Neuronal stem cell (in vitro differentiated cells): ENCODE data around the gene ROS1.

ENCODE experiments used
- DNase-seq: peaks from one replicate; pipeline ENCODE4 v3.0.0-alpha.2; 2013; ENCODE audit warnings: low spot score
- H2AFZ ChIP-seq: one replicate; pipeline ENCODE4 v1.6.1; 2013; ENCODE audit warnings: mild to moderate bottlenecking, low read length, inconsistent platforms
- H2AK5ac ChIP-seq: 2 replicates; pipeline ENCODE4 v1.6.1; 2013; ENCODE audit warnings: low read depth, mild to moderate bottlenecking, inconsistent platforms, low read length, moderate library complexity, mixed read lengths
- H2BK120ac ChIP-seq: 2 replicates; pipeline ENCODE4 v1.6.1; 2013; ENCODE audit warnings: low read depth, mild to moderate bottlenecking, inconsistent platforms, low read length, moderate library complexity, mixed read lengths
- H2BK12ac ChIP-seq: one replicate; pipeline ENCODE4 v1.6.1; 2013; ENCODE audit warnings: low read length, inconsistent platforms
- H2BK15ac ChIP-seq: 2 replicates; pipeline ENCODE4 v1.6.1; 2013; ENCODE audit warnings: mild to moderate bottlenecking, low read length, inconsistent platforms, mixed read lengths
- H2BK5ac ChIP-seq: one replicate; pipeline ENCODE4 v1.6.1; 2013; ENCODE audit warnings: inconsistent platforms, mild to moderate bottlenecking, low read length, moderate library complexity
- H3K14ac ChIP-seq: one replicate; pipeline ENCODE4 v1.6.1; 2013; ENCODE audit warnings: low read length, inconsistent platforms
- H3K18ac ChIP-seq: 2 replicates; pipeline ENCODE4 v1.6.1; 2013; ENCODE audit warnings: low read length, inconsistent platforms
- H3K23ac ChIP-seq: 2 replicates; pipeline ENCODE4 v1.6.1; 2013; ENCODE audit warnings: low read depth, mild to moderate bottlenecking, mixed read lengths, low read length, inconsistent platforms; ENCODE audit not compliant: poor library complexity
- H3K27ac ChIP-seq: replicated peaks from 3 replicates; pipeline ENCODE4 v1.5.1; 2013; ENCODE audit warnings: low read length, inconsistent platforms
- H3K27me3 ChIP-seq, 3 experiments: 2 replicates each; pipeline ENCODE4 v1.6.1; 2013; ENCODE audit warnings: low read length in 3 of 3, mild to moderate bottlenecking in 2 of 3, inconsistent platforms in 1 of 3, low read depth in 1 of 3, mixed read lengths in 1 of 3, moderate library complexity in 1 of 3; ENCODE audit not compliant: control insufficient read depth in 3 of 3, insufficient read depth in 3 of 3
- H3K36me3 ChIP-seq, 2 donors: replicated peaks in 1 of 2; 2 replicates each; pipeline ENCODE4 v1.6.1; 2013; ENCODE audit warnings: low read length in 2 of 2; ENCODE audit not compliant: control insufficient read depth in 2 of 2, insufficient read depth in 2 of 2
- H3K4ac ChIP-seq: 2 replicates; pipeline ENCODE4 v1.6.1; 2013; ENCODE audit warnings: inconsistent platforms, mild to moderate bottlenecking, low read length, moderate library complexity
- H3K4me1 ChIP-seq, 2 donors: 1 replicate in 1 of 2; 2 replicates in 1 of 2; pipeline ENCODE4 v1.6.1; 2013; ENCODE audit warnings: low read length in 2 of 2, low read depth in 1 of 2; ENCODE audit not compliant: control insufficient read depth in 2 of 2, insufficient read depth in 1 of 2
- H3K4me2 ChIP-seq: one replicate; pipeline ENCODE4 v1.6.1; 2013; ENCODE audit warnings: mild to moderate bottlenecking, low read length, inconsistent platforms; ENCODE audit not compliant: insufficient read depth, poor library complexity, severe bottlenecking
- H3K4me3 ChIP-seq, 2 donors: 2 replicates each; pipeline ENCODE4 v1.5.1; 2013; ENCODE audit warnings: low read length in 2 of 2, mild to moderate bottlenecking in 2 of 2, inconsistent platforms in 1 of 2, moderate library complexity in 1 of 2
- H3K79me1 ChIP-seq: one replicate; pipeline ENCODE4 v1.6.1; 2013; ENCODE audit warnings: low read depth, mild to moderate bottlenecking, inconsistent platforms, low read length, moderate library complexity
- H3K9ac ChIP-seq: one replicate; pipeline ENCODE4 v1.6.1; 2013; ENCODE audit warnings: mild to moderate bottlenecking, low read depth, low read length, inconsistent platforms; ENCODE audit not compliant: poor library complexity
- H3K9me3 ChIP-seq, 2 donors: replicated peaks in 1 of 2; 2 replicates each; pipeline versions ENCODE3 to v1.6.1; 2013; ENCODE audit warnings: low read length in 2 of 2, mild to moderate bottlenecking in 2 of 2, inconsistent platforms in 1 of 2, low read depth in 1 of 2, mixed read lengths in 1 of 2, moderate library complexity in 1 of 2; ENCODE audit not compliant: control insufficient read depth in 2 of 2, insufficient read depth in 1 of 2
- H4K8ac ChIP-seq: one replicate; pipeline ENCODE4 v1.6.1; 2013; ENCODE audit warnings: low read depth, mild to moderate bottlenecking, inconsistent platforms, low read length, moderate library complexity
- H4K91ac ChIP-seq: one replicate; pipeline ENCODE4 v1.6.1; 2013; ENCODE audit warnings: low read length, low read depth, mild to moderate bottlenecking, inconsistent platforms; ENCODE audit not compliant: poor library complexity
- WGBS, 2 donors: extraction: QIAGEN DNeasy Blood & Tissue Kit; methylation state at CpG; one replicate each; pipeline ENCODE4 v1.1.7; 2013; ENCODE audit warnings: missing lambda C conversion rate in 2 of 2, mixed read lengths in 1 of 2; ENCODE audit not compliant: insufficient read length in 2 of 2, insufficient replicate concordance in 1 of 2; ENCODE audit errors: extremely low coverage in 2 of 2; 5-methylcytosine and 5-hydroxymethylcytosine counted together

The ROS1 gene

DNA sequence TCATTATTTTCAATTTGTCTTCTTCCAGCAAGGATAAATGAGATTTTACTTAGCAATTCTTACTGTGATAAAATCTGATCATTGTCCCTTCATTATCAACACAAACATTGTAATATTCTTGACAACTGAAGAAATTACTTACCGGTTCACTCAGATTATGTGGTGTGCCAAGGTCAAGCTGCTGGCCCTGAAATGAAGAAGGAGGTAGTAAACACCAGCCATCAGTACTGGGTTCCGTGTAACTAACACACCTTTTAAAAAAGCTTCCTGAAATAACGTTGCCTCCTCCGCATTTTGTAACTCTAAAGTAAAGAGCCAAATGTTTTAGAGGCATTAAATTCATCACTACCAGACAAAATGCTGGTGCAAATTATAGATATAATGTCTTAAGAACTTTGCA is 7.4 kb downstream of the ROS1 start:
- WGBS, 2 donors, result no CpG with 5 or more reads among the region's 4 CpGs
- Histone ChIP-seq H4K91ac (no peak overlapping the region), H2BK12ac (no peak overlapping the region), H4K8ac (no peak overlapping the region), H2BK15ac (no peak overlapping the region), H3K23ac (no peak overlapping the region), H3K4me1 (no peaks in the 10 kb centered on the region), H3K18ac (no peak overlapping the region), H3K4me3 (no peak overlapping the region), H3K27me3 (no peaks in the 10 kb centered on the region), H3K9ac (no peak overlapping the region), H3K9me3 (no peaks in the 10 kb centered on the region), H3K4me2 (no peak overlapping the region), H2AFZ (no peak overlapping the region), H3K4ac (no peak overlapping the region), H3K36me3 (no peaks in the 10 kb centered on the region), H2AK5ac (no peak overlapping the region), H3K14ac (no peak overlapping the region), H2BK5ac (no peak overlapping the region), H2BK120ac (no peak overlapping the region), H3K79me1 (no peaks in the 10 kb centered on the region), H3K27ac (no peak overlapping the region)
- DNase-seq, result no peak

DNA sequence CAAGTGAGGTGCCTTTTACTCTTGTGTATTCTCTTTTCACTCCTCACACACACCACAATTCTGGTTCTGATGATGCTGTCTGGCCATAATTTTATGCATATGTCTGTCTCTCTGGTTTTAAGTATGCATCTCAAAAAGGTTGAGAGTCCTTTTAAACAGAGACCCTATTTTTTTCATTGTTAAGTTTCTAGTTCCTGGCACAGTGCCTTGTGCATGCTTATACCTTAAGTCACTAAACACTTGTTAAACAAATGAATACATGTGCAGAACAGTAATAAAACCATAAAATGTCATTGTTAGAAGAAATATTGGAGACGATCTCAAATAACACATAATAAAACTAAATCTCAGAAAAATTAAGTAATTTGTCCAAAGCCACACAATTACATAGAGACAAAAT is 7.9 kb downstream of the ROS1 start:
- no peak overlapping the region for H2AFZ ChIP-seq
- H3K27ac ChIP-seq, result no peak overlapping the region
- no peak overlapping the region for H3K14ac ChIP-seq
- no peak overlapping the region for H2BK120ac ChIP-seq
- H4K8ac ChIP-seq, result no peak overlapping the region
- H3K27me3 ChIP-seq, result no peaks in the 10 kb centered on the region
- no peak overlapping the region for H4K91ac ChIP-seq
- no peak overlapping the region for H3K4ac ChIP-seq
- no peak overlapping the region for H3K18ac ChIP-seq
- DNase-seq, result no peak
- no peaks in the 10 kb centered on the region for H3K9me3 ChIP-seq
- no peak overlapping the region for H3K4me2 ChIP-seq
- no peaks in the 10 kb centered on the region for H3K36me3 ChIP-seq
- no peak overlapping the region for H3K9ac ChIP-seq
- H3K4me1 ChIP-seq, result no peaks in the 10 kb centered on the region
- no peak overlapping the region for H2BK5ac ChIP-seq
- no peak overlapping the region for H2AK5ac ChIP-seq
- WGBS, 2 donors, result no CpG with 5 or more reads among the region's 1 CpG
- H2BK12ac ChIP-seq, result no peak overlapping the region
- no peaks in the 10 kb centered on the region for H3K79me1 ChIP-seq
- no peak overlapping the region for H3K4me3 ChIP-seq
- H2BK15ac ChIP-seq, result no peak overlapping the region
- no peak overlapping the region for H3K23ac ChIP-seq

DNA sequence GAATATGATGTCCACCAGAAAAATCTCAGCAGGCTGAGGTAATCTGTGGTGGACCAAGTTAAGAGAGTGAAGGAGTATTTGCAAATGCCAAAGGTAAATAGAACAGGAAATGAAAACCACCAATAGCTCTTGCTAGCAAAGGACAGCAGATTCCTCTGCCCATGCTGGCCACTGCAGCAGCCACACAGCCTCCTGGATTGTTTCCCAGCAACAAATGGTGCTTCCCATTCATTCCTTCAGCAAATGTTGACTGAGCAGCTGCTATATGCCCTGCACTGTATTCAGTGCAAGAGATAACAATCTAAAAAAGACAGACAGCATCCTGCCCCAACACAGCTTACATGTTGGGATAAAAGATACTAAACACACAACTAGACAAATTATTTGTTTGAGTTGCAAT is 11.0 kb downstream of the ROS1 start:
- no peak overlapping the region for H3K27ac ChIP-seq
- no peak overlapping the region for H3K4me3 ChIP-seq
- no peak overlapping the region for H3K18ac ChIP-seq
- H3K23ac ChIP-seq, result no peak overlapping the region
- H2AFZ ChIP-seq, result no peak overlapping the region
- DNase-seq, result no peak
- no peaks in the 10 kb centered on the region for H3K9me3 ChIP-seq
- H3K79me1 ChIP-seq, result no peaks in the 10 kb centered on the region
- H3K4me2 ChIP-seq, result no peak overlapping the region
- no peak overlapping the region for H2BK15ac ChIP-seq
- no peak overlapping the region for H4K91ac ChIP-seq
- no peak overlapping the region for H2AK5ac ChIP-seq
- H3K4me1 ChIP-seq, result no peaks in the 10 kb centered on the region
- H3K27me3 ChIP-seq, result no peaks in the 10 kb centered on the region
- no peak overlapping the region for H4K8ac ChIP-seq
- no peak overlapping the region for H3K9ac ChIP-seq
- H3K4ac ChIP-seq, result no peak overlapping the region
- no peaks in the 10 kb centered on the region for H3K36me3 ChIP-seq
- no peak overlapping the region for H3K14ac ChIP-seq
- no peak overlapping the region for H2BK12ac ChIP-seq
- H2BK5ac ChIP-seq, result no peak overlapping the region
- no peak overlapping the region for H2BK120ac ChIP-seq

DNA sequence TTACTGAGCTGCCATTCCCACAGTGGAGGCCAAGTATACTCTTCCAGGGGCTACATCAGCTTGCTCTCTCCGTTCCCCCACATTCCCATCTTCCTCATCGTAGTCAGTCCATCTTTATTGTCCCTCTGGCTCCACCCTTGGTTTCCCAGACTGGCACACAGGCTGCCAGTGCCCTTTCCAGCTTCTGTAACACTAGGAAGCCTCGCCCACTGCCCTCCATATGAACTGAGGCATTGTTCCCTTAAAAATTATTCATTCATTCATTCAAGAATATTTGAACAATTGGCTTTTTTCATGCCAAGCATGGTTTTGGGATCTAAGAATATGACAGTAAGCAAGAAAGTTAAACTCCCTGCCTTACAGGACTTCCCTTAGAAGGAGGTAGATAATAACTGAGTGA is 14.3 kb downstream of the ROS1 start:
- Histone ChIP-seq H2AFZ (no peak overlapping the region), H3K4ac (no peak overlapping the region), H3K4me3 (no peak overlapping the region), H3K4me1 (no peaks in the 10 kb centered on the region), H3K4me2 (no peak overlapping the region), H3K23ac (no peak overlapping the region), H3K9me3 (no peaks in the 10 kb centered on the region), H4K91ac (no peak overlapping the region), H2BK120ac (no peak overlapping the region), H3K36me3 (no peaks in the 10 kb centered on the region), H2AK5ac (no peak overlapping the region), H3K18ac (no peak overlapping the region), H3K27ac (no peak overlapping the region), H3K27me3 (no peaks in the 10 kb centered on the region), H2BK15ac (no peak overlapping the region), H3K79me1 (no peaks in the 10 kb centered on the region), H4K8ac (no peak overlapping the region), H2BK5ac (no peak overlapping the region), H3K14ac (no peak overlapping the region), H3K9ac (no peak overlapping the region), H2BK12ac (no peak overlapping the region)
- WGBS, 2 donors, result no CpG with 5 or more reads among the region's 3 CpGs
- no peak for DNase-seq
